ENCODE data around the gene RANBP17.

GRCh38 chr5:171288066-171288465 is 426.2 kb downstream of the RANBP17 start:
- TF ChIP-seq POLR2A (IDR thresholded peaks at IDR 0.05): no peak
- TF ChIP-seq CTCF (IDR thresholded peaks at IDR 0.05): no peak
